DOHH2 (cell line): ENCODE measurements around the gene CYP1A1.

Experiments
- H3F3A ChIP-seq: fragments of 200-600 bp; sonication (generic), shearing (Covaris generic); 2 replicates; pipeline ENCODE4 v1.6.0; 2016; ENCODE audit warnings: antibody characterized with exemption, mild to moderate bottlenecking; ENCODE audit not compliant: control insufficient read depth, insufficient read depth
- H3K27ac ChIP-seq: fragments of 200-600 bp; sonication (generic); 2 replicates; pipeline ENCODE4 v1.5.1; 2014; ENCODE audit warnings: low read depth, mild to moderate bottlenecking, low read length, moderate library complexity
- H3K27me3 ChIP-seq: fragments of 200-600 bp; sonication (generic); 2 replicates; pipeline ENCODE4 v1.6.1; 2014; ENCODE audit warnings: mild to moderate bottlenecking, low read length, mixed read lengths; ENCODE audit not compliant: control insufficient read depth
- H3K36me3 ChIP-seq: fragments of 200-600 bp; sonication (generic); 2 replicates; pipeline ENCODE4 v1.6.1; 2014; ENCODE audit warnings: mild to moderate bottlenecking, low read length, moderate library complexity, mixed read lengths; ENCODE audit not compliant: control insufficient read depth
- H3K4me1 ChIP-seq: fragments of 200-600 bp; sonication (generic); 2 replicates; pipeline ENCODE4 v1.6.1; 2014; ENCODE audit warnings: mild to moderate bottlenecking, low read length, mixed read lengths; ENCODE audit not compliant: control insufficient read depth
- H3K4me2 ChIP-seq: fragments of 200-600 bp; sonication (generic); 2 replicates; pipeline ENCODE4 v1.6.0; 2014; ENCODE audit warnings: mild to moderate bottlenecking, low read length, moderate library complexity
- H3K4me3 ChIP-seq: fragments of 200-600 bp; sonication (generic); 2 replicates; pipeline ENCODE4 v1.5.1; 2014; ENCODE audit warnings: mild to moderate bottlenecking, low read length, mixed read lengths
- H3K79me2 ChIP-seq: fragments of 200-600 bp; sonication (generic); 2 replicates; pipeline ENCODE4 v1.6.1; 2014; ENCODE audit warnings: mild to moderate bottlenecking, low read length, mixed read lengths; ENCODE audit not compliant: control insufficient read depth
- H3K9me2 ChIP-seq: fragments of 200-600 bp; sonication (generic); replicated peaks from 2 replicates; pipeline ENCODE4 v1.6.1; 2014; ENCODE audit warnings: mild to moderate bottlenecking, low read length, mixed read lengths; ENCODE audit not compliant: control insufficient read depth
- H3K9me3 ChIP-seq: fragments of 200-600 bp; sonication (generic); 2 replicates; pipeline ENCODE4 v1.6.1; 2014; ENCODE audit warnings: antibody characterized with exemption, low read length, mixed read lengths; ENCODE audit not compliant: control insufficient read depth, insufficient read depth
- H4K20me1 ChIP-seq: fragments of 200-600 bp; sonication (generic); 2 replicates; pipeline ENCODE4 v1.6.0; 2014; ENCODE audit warnings: low read depth, mild to moderate bottlenecking, antibody characterized with exemption, low read length, moderate library complexity; ENCODE audit not compliant: control insufficient read depth, insufficient read depth
- CTCF ChIP-seq: fragments of 200-600 bp; sonication (generic); IDR thresholded peaks from one replicate; pipeline ENCODE4 v1.5.1; 2014; ENCODE audit warnings: antibody characterized with exemption, mild to moderate bottlenecking, low read depth, low read length; ENCODE audit not compliant: poor library complexity, severe bottlenecking
- EZH2phosphoT487 ChIP-seq: fragments of 200-600 bp; sonication (generic); IDR thresholded peaks from 2 replicates; pipeline ENCODE4 v1.6.1; 2017; ENCODE audit warnings: borderline replicate concordance, mild to moderate bottlenecking, antibody characterized with exemption, low read length, moderate library complexity, mixed read lengths

CYP1A1 gene

GRCh38 chr15:74724570-74725224 lies 631 bp downstream of the CYP1A1 start:
- Histone ChIP-seq H3K36me3 (no peaks in the 10 kb centered on the region), H3K4me2 (no peak overlapping the region), H3K27me3 (peaks cover 40% of the 10 kb centered on the region), H4K20me1 (no peaks in the 10 kb centered on the region), H3K9me2 (no peaks in the 10 kb centered on the region), H3K4me3 (no peak overlapping the region), H3K79me2 (no peaks in the 10 kb centered on the region), H3K4me1 (peaks cover 9% of the 10 kb centered on the region; the same call in 1 of the 2 replicates), H3K27ac (no peak overlapping the region), H3F3A (no peaks in the 10 kb centered on the region), H3K9me3 (no peaks in the 10 kb centered on the region)
- TF ChIP-seq EZH2phosphoT487 (no peak), CTCF (no peak)

GRCh38 chr15:74723754-74724334 lies 1.5 kb downstream of the CYP1A1 start:
- Histone ChIP-seq H3F3A (no peaks in the 10 kb centered on the region), H3K36me3 (no peaks in the 10 kb centered on the region), H3K4me3 (no peak overlapping the region), H3K4me1 (peaks cover 9% of the 10 kb centered on the region; the same call in 1 of the 2 replicates), H3K9me3 (no peaks in the 10 kb centered on the region), H3K79me2 (no peaks in the 10 kb centered on the region), H3K4me2 (no peak overlapping the region), H3K9me2 (no peaks in the 10 kb centered on the region), H3K27me3 (peaks cover 40% of the 10 kb centered on the region), H3K27ac (no peak overlapping the region), H4K20me1 (no peaks in the 10 kb centered on the region)
- no peak for TF ChIP-seq EZH2phosphoT487
- no peak for TF ChIP-seq CTCF

GRCh38 chr15:74723187-74723586 lies 2.1 kb downstream of the CYP1A1 start:
- Histone ChIP-seq H3K4me2 (no peak overlapping the region), H3K27me3 (peaks cover 40% of the 10 kb centered on the region), H3K36me3 (no peaks in the 10 kb centered on the region), H3K9me3 (no peaks in the 10 kb centered on the region), H3K79me2 (no peaks in the 10 kb centered on the region), H3K27ac (no peak overlapping the region), H3K4me3 (no peak overlapping the region), H3F3A (no peaks in the 10 kb centered on the region), H3K4me1 (peaks cover 9% of the 10 kb centered on the region; the same call in 1 of the 2 replicates), H3K9me2 (no peaks in the 10 kb centered on the region), H4K20me1 (no peaks in the 10 kb centered on the region)
- TF ChIP-seq CTCF (no peak), EZH2phosphoT487 (no peak)
